GM21723 (cell line): Measurements from ENCODE around the gene MAGEC3.

Experiments used
- ATAC-seq: cut with Tn5 transposase; IDR thresholded peaks from one replicate; pipeline ENCODE4 v1.9.1; 2021; ENCODE audit warnings: mild to moderate bottlenecking, moderate library complexity; ENCODE audit not compliant: unreplicated experiment

Gene MAGEC3

DNA sequence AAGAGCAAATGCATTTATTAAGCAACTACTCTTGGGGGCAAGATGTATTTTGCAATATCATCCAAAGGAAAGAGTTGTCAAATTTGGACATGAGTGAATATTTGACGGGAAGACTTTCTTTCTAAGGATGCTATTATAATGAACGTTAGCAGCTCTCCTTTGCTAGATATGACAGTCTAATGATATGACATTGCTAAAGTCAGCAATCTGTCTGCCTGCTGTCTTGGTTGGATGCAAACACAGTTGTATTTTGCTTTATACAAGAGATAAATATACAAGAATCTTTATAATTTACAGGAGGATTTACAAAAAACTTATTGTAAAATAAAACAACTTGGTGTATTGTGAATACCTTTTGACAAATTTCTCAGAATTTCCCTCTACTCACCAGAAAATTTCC lies 103.1 kb downstream of the MAGEC3 start:
- no peak for ATAC-seq

- ATAC-seq: no peak
These were observed 107.3 kb downstream of the MAGEC3 start for GRCh38 chrX:141945426-141945825.

DNA sequence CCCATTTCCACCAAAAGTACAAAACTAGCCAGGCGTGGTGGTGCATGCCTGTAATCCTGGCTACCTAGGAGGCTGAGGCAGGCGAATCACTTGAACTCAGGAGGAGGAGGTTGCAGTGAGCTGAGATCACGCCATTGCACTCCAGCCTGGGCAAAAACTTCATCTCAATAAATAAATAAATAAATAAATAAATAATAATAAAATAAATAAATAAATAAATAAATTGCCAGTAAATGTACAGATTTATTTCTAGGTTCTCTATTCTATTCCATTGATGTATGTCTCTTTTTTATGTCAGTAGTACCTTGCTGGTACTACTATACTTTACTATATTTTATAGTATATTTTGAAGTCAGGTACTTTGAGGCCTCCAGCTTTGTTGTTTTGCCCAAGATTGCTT lies 109.2 kb downstream of the MAGEC3 start:
- no peak for ATAC-seq
